NCI-H1105 (cell line): ENCODE data around the gene PAQR4.
"Not testable (repeated sequence)": the region's sequence is repeated elsewhere in the genome, so short reads cannot be mapped to it uniquely, and the experiment has no call there.

Source experiments
- DNase-seq: peaks from one replicate; lab custom pipeline; 2025; lab: John Stamatoyannopoulos, UW

The PAQR4 gene

DNA sequence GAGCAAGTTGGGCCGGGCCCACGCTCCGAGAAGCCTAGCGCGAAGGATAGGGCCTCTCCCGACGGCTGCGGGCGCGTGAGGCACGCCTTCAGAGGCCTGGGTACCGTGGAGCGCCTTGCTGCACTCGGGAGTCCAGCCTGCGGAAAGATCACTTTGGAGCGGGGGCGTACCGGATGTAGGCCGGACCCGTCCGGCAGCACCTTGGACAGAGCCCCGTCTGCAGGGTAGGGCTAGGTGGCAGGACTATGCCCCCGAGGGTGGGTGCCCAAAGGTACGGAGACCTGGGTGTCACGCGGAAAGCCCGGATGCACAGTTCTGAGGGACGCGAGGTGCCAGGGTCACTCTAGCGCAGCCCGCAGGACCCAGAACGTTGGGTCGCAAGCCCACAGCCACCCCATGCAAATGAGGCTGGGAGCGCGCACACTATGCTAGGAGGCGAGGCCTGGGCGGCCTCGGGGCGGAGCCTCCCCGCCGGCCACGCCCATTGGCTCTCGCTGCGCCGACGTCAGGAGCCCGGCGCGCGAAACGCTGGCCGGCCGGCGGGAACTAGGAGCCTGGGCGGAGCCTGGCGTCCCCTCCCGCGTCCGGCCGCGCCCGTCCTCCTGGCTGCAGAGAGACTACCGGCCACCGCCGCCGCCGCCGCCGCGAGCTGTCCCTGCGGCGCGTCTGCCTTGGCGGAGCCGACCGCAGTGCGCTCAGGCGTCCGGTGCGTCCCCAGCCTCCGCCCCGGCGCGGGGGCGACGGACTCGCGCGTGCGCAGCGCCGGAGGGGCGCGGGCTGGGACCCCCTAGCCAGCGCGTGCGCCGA lies at the start of gene PAQR4:
TSS of gene PAQR4 (plus strand) at position 611 of the 807 bp plus-strand sequence. CDS start 327 bp downstream, outside the sequence.
- peak; percentile 49 for DNase-seq

DNA sequence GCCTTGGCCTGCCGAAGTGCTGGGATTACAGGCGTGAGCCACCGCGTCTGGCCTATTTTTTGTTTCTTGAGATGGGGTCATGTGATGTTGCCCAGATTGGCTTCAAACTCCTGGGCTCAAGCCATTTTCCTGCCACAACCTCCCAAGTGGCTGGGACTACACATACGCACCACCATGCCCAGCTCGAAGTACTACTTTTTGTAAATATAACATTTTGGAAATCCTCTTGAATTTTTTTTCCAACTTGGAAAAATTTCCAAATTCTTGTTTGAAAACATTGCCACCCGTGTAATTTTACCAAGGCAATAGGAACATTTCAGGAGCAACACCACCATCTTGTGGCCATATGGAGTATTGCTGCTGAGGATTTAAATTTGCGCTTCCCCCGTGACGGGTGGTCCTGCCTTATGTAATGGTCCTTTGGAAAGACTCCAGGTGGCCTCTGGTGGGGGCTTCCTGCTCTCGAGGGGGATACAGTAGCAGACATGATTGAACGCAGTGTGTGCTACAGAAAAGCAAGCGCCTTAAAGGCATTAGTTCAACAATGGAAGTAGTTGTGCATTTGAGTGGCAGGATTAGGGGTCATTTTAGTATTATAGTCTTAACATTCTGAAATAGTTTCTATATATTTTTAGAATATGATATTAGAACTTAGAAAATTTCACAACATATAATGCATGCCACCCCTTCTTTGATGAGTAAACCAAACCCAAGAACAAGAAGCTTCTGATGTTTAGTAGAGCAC lies 49.5 kb upstream of the PAQR4 start:
- DNase-seq, result peak; percentile 20

DNA sequence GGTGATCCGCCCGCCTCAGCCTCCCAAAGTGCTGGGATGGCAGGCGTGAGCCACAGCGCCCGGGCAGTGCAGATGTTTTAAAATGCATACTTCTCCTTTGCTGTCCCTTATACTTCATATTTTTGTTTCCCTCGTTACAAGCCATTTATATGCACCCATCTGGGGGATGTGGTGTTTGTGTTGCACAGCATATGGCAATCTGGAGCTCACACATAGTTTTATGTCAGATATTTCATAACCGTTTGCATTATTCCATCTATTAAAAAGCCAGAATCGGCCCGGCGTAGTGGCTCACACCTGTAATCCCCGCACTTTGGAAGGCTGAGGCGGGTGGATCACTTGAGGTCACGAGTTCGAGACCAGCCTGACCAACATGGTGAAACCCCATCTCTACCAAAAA lies 45.7 kb upstream of the PAQR4 start:
- DNase-seq, result no peak

DNA sequence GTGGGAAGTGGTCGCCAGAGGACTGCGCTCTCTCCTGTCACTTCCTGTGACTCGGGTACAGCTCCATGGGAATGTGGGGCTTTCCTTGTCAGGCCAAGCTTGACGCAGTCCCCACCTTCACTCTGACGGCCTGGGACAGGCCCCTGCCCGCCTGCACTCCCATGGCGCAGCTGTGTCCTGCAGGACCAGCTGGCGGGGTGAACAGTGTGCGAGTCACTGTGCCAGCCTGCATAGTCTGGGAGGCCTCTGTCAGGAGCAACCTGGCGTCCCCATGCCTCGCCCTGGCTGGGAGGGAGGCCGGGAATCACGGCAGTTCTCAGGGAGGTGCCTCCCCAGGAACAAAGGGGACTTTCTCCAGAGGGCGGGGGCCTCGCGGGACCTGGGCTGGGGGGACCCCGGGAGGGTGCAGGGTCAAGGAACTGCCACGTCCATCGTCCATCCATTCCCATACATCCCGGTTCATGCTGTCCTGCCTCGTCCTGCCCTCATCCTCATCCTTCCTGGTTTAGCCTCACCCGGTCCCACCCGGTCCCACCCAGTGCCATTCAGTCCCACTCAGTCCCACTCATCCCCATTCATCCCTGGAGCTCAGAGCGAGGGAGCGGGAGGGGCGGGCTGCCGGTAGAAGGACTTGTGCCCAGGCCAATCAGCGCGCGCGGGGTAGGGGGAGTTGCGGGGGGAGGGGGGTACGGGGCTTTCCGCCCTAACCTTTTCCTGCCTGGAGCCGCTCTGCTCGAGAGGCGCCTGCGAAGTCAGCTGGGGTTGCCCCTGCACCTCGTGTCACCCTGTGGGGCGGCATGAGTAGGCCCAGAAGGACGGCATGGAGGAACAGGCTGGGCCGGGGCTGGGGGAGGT lies 44.0 kb upstream of the PAQR4 start:
- no peak for DNase-seq

DNA sequence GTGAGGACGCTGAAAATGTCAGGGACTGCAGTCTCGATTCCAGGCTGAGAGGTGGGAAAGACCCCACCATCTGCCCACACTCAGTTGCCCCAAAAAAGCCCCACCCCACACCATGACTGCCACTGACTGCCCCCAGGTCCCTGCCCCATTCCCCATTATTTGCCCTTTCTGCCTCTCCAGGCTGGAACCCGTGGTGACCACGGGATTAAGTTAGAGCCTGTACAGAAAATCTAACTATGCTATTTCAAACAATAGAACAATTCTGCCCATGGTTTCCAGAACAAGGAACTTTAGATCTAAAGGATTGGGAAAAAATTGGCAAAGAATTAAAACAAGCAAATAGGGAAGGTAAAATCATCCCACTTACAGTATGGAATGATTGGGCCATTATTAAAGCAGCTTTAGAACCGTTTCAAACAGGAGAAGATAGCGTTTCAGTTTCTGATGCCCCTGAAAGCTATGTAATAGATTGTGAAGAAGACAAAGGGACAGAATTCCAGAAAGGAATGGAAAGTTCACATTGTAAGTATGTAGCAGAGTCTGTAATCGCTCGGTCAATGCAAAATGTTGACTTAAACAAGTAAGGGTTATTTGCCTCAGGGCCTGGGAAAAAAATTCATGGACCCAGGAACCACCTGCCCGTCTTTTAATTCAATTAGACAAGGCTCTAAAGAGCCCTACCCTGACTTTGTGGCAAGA lies 43.0 kb upstream of the PAQR4 start:
- DNase-seq, result no peak

DNA sequence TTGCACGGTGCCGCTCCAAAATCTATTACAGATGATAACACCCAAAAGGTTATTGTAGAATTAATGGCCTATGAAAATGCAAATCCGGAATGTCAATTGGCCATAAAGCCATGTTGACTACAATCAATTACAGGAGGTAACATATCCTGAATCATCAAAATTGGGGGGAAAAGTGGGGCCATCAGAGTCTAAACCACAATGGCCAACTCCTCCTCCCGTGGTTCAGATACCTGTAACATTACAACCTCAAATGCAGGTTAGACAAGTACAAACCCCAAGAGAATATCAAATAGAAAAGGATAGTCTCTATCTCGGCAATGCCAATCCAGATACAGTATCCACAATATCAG lies 42.5 kb upstream of the PAQR4 start:
- no peak for DNase-seq

DNA sequence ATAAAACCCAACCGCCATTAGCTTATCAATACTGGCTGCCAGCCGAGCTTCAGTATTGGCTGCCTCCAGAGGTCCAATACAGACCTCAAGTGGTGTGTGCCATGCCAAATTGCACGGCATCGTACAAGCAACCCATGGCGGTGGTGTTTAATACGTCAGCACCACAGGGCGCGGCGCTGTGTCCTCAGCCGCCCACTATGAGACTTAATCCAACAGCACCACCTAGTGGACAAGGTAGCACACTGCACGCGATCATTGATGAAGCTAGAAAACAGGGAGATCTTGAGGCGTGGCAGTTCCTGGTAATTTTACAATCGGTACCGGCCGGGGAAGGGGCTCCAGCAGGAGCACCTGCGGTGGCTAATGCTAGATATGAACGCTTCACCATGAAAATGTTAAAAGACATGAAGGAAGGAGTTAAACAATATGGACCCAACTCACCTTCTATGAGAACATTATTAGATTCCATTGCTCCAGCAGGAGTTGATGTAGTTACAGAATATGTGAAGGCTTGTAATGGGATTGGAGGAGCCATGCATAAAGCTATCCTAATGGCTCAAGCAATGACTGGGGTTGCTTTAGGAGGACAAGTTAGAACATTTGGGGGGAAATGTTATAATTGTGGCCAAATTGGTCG lies 42.0 kb upstream of the PAQR4 start:
- DNase-seq, result peak; percentile 72

DNA sequence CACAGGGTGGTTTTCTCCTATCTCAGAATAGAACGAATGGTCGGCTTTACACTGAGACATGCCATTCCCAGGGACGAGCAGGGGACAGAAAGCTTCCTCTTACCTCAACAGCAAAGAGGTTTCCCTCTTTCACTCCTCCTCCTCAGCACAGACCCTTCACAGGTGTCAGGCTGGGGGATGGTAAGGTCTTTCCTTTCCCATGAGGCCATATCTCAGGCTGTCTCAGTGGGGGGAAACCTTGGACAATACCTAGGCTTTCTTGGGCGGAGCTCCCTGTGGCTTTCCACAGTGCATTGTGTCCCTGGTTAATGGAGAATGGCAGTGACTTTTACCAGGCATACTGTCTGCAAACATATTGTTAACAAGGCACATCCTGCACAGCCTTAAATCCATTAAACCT lies 41.0 kb upstream of the PAQR4 start:
- not testable (repeated sequence) for DNase-seq

DNA sequence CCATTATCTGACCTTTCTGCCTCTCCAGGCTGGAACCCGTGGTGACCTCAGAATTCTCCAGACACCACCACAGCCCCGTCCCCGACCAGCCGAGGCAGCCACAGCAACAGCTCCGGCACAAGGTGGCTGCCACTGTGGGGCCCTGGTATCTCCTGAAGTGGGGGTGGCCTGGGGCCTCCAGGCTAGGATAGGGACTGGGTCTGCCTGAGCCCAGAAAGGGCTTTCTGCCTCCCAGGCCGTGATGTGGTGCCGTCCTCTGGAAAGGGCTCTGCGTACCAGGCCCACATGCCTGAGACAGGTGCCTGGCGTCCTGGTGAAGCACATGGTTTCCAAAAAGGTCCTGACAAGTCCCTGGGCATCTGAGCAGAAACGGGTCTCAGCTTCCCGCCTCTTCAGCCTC lies 40.4 kb upstream of the PAQR4 start:
- DNase-seq, result no peak

DNA sequence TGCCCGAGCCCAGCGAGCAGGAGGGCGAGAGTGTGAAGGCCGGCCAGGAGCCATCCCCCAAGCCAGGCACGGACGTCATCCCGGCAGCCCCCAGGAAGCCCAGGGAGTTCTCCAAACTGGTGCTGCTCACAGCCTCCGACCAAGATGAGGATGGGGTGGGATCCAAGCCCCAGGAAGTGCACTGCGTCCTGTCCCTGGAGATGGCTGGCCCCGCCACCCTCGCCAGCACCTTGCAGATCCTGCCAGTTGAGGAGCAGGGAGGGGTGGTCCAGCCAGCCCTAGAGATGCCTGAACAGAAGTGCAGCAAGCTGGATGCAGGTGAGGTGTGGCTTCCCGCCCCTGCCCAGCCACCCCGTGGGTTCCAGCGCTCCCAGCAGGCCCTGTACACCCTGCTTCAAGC lies 39.5 kb upstream of the PAQR4 start:
- no peak for DNase-seq

DNA sequence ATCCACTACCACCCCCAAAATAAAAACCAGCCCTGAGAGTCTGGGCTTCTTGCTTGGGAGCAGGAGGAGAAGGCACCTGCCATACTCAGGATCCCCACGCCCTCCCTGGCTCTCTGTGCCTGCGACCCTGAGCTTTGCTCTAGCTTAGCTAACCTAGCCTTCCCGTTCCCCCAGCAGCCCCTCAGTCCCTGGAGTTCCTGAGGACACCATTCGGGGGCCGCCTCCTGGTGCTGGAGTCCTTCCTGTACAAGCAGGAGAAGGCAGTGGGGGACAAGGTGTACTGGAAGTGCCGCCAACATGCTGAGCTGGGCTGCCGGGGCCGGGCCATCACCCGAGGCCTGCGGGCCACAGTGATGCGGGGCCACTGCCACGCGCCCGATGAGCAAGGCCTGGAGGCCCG lies 38.9 kb upstream of the PAQR4 start:
- DNase-seq, result no peak

DNA sequence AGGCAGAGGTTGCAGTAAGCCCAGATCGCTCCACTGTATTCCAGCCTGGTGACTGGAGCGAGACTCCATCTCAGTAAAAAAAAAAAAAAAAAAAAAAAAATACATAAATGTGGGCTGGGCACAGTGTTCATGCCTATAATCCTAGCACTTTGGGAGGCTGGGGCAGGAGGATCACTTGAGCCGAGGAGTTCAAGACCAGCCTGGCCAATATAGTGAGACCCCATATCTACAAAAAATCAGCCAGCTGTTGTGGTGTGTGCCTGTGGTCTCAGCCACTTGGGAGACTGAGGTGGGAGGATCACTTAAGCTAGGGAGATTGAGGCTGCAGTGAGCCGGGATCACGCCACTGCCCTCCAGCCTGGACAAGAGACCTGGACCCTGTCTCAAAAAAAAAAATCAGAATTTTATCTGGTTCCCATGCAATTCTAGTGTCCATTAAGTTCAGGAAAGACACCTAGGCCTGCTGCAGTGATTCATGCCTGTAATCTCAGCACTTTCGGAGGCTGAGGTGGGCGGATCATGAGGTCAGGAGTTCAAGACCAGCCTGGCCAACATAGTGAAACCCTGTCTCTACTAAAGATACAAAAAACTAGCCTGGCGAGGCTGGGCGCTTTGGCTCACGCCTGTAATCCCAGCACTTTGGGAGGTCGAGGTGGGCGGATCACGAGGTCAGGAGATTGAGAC lies 37.8 kb upstream of the PAQR4 start:
- DNase-seq, result not testable (repeated sequence)

DNA sequence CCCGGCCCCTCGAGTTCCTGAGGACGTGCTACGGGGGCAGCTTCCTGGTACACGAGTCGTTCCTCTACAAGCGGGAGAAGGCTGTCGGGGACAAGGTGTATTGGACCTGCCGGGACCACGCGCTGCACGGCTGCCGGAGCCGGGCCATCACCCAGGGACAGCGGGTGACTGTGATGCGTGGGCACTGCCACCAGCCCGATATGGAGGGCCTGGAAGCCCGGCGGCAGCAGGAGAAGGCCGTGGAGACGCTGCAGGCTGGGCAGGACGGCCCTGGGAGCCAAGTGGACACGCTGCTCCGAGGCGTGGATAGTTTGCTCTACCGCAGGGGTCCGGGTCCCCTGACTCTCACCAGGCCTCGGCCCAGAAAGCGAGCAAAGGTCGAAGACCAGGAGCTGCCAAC lies 36.0 kb upstream of the PAQR4 start:
- DNase-seq, result no peak

DNA sequence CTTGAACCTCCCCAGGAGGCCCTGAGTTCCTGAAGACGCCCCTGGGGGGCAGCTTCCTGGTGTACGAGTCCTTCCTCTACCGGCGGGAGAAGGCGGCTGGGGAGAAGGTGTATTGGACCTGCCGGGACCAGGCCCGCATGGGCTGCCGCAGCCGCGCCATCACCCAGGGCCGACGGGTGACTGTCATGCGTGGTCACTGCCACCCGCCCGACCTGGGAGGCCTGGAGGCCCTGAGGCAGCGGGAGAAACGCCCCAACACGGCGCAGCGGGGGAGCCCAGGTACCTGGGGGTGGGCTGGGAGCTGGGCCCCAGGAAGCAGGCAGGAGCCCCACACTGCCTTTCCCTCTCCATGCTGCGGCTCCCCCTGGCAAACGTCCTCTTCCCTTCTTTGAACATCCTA lies 35.4 kb upstream of the PAQR4 start:
- DNase-seq, result no peak

DNA sequence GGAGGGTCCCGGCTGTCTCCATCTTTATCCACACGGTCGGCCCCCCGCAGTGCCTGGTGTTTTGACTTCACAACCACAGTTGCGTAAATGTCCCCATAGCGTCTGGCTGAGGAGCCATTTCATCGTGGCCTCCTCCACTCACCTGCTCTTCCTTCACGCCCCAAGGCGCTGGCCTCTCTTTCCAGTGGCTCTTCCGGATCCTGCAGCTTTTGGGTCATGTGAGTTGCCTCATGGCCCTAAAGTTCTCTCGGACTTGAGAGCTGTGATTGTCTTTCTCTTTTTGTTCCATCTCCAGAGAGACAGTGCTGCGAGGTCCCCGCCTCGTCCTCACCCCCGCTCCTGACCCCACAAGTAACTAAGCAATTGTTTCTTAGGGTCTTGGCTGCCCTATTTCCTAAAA lies 34.7 kb upstream of the PAQR4 start:
- DNase-seq, result no peak

DNA sequence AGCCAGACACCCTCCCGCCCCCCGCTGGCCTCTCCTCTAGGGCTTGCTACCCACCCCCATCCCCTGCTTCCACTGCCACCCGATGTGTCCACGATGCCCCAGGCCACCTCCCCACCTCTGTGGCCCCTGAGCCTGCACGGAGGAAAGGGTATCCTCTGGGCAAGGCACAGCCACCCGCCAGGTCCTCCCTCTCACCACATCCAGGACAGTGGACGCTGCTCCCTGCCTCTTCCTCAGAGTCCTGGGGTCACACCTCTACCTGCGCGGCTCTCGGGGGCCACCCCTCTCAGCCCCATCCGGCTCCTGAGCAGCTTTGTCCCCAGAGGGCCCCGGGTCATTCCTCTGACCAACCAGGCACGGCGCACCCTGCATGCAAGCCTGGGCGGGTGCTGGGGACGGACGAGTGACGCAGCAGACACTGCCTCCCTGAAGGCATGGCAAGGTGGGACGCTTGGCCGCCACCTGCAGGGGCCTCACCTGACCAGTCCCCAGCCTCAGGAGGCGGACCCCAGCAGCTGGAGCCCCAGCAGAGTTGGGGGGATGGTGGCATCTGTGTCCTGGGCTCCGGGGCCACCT lies 32.6 kb upstream of the PAQR4 start:
- DNase-seq, result no peak

DNA sequence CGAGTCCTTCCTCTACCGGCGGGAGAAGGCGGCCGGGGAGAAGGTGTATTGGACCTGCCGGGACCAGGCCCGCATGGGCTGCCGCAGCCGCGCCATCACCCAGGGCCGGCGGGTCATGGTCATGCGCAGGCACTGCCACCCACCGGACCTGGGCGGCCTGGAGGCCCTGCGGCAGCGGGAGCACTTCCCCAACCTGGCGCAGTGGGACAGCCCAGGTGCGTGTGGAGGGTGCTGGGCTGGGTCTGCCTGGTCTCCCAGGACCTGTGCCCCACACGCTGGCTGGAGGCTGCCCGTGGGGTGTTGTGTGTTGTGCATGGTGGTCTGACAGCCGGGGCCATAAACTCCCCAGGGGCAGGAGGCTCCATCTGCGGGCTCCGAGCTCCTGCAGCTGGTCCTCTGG lies 32.0 kb upstream of the PAQR4 start:
- DNase-seq, result no peak

DNA sequence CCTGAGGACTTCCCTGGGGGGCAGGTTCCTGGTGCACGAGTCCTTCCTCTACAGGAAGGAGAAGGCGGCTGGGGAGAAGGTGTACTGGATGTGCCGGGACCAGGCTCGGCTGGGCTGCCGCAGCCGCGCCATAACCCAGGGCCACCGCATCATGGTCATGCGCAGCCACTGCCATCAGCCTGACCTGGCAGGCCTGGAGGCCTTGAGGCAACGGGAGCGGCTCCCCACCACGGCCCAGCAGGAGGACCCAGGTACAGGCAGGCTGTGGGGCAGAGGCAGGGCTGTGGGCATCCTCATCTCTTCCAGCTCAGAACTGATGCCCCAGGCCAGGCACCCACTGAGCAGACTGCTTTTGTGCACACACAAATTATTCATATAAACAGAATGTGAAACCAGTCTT lies 30.9 kb upstream of the PAQR4 start:
- DNase-seq, result no peak

DNA sequence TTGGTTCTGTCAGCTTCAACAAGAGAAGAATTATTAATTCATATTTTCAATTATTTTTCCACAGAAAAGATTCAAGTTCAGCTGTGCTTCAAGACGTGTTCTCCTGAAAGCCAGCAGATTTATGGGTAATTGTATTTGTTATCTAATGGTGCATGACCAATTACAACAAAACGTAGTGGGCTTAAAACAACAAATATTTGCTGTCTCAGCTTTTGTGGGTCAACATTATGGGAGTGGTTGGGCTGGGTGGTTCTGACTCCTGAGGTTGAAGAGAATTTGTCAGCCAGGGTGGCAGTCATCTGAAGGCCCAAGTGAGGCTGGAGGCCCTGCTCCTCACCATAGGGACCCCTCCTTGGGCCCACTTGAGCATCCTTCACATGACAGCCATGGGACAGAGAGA lies 29.2 kb upstream of the PAQR4 start:
- no peak for DNase-seq

DNA sequence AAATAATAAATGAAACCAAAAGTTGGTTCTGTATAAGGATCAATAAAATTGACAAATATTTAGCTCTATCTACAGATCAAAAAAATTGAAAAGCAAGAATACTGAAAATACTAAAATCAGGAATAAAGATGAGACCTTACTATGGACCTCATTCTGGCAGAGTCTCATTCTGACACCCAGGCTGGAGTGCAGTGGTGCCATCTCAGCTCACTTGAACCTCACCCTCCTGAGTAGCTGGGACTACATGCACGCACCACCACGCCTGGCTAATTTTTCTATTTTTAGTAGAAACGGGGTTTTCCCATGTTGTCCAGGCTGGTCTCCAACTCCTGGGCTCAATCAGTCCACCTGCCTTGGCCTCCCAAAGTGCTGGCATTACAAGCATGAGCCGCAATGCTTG lies 27.1 kb upstream of the PAQR4 start:
- no peak for DNase-seq

DNA sequence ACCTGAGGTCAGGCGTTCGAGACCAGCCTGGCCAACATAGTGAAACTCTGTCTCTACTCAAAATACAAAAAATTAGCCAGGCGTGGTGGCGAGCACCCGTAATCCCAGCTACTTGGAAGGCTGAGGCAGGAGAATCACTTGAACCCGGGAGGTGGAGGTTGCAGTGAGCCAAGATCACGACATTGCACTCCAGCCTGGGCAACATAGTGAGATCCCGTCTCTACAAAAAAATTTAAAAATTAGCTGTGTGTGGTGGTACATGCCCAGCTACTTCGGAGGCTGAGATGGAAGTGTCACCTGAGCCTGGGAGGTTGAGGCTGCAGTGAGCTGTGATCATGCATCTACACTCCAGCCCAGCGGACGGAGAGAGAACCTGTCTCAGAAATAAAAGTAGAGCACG lies 25.4 kb upstream of the PAQR4 start:
- DNase-seq, result not testable (repeated sequence)
